ENCODE results near the gene NKX1-1.
"Not testable (repeated sequence)": the region's sequence is repeated elsewhere in the genome, so short reads cannot be mapped to it uniquely, and the experiment has no call there.

Gene NKX1-1

DNA sequence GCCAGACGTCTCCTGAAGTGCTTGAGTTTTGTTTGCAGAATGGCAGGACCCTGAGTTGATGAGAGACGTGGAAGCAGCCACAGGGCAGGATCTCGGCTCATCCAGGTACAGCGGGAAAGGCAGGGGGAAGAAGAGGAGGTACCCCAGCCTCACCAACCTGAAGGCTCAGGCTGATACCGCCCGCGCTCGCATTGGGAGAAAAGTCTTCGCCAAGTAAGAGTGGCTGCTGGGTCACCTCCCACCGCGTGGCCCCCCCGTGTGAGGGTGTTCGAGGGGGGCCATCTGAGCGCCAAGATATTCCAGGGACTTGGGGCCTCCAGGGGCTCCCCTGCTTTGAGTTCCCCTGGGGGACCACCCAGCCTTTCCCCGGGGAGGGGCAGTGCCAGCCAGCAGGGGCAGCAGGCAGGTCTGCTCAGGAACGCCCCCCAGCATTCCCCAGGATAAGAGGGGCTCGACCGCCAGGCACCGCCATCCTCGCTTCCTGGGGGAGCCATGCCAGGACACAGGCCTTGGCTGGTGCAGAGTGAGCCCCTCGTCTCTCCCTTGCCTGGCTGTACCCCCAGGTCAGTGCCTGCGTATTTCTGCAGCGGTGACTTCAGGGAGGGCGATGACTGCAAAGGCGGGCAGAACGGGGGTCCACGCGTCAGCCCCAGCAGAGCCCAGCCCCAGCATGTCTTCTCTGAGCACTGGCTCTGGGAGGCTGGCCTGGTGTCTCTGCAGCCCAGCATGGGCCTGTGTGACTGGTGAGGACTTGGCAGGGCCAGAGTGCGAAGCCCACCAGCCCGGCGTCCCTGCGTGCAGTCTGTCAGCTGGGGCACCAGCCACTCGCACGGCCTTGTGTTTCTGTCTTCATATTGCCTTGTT, 22.3 kb downstream of the NKX1-1 start:
- no peak for DNase-seq

DNA sequence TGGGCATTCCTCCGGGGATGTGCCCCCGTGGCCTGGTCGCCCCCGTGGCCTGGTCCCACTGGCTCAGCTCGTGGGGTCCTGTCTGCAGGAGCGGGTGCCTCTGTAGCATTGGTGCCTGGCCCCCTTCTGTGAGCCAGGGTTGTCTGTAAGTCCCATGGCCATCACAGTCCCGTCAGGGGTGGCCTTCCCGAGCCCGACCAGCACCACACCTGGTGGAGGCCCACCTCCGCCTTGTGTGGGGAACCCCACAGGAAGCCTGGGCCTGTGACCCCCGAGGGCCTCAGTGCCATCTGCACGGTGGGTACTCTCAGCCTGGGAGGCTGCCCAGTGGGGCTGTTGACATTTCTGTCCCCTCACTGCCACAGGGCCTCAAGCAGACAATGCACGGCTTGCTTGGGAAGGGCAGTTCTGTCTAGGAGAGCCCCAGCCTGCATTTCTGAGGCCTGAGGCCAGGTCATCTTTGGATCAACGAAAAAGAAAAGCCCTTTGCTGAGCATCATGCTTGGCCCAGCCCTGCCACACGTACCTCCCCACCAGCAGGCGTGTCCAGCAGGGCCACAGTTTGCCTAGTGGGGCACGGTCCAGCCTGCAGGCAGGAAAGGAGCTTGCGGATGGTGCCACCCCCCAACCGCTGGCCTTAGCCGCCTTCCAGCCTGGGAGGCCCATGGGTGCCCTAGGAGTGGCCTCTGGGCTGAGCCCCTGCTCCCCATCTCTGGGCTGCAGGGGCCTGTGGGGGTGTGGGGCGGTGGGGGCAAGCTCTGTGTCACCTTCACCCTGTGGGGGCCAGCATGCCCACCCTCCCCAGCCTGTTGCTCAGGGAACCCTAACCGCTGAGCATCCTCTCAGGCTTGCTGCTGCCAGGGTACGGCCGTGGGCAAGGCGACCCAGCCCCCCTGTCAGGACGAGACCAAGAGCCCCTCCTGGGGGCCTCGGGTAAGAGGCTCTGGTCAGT, 23.2 kb downstream of the NKX1-1 start:
- no peak for DNase-seq

DNA sequence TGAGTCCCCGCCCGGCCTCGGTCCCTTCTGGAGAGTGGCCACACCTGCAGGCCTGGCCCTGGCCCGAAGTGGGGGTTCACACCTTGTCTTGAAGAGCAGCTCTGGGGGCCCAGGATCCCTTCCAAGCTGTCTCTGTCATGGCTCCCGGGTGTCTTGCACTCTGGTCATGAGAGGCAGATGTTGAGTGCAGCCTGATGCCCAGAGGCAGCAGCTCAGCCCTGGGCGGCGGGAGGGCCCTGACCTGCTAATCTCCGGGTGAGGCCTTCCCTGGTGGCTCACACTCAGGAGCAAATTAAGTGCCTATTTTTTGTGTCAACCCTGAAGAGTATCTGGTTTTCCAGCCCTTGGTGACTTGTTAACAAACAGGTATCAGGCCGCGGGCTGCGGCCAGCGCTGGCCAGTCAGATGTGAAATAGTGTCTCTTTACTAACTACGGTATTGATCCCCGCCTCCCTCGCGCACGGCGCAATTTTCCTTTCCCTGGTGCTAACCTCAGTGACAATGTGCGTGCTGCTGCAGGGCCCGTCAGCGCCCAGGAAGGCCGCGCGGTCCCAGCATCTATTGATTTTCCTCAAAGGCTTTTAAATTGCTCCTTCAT, 24.2 kb downstream of the NKX1-1 start:
- no peak for DNase-seq

DNA sequence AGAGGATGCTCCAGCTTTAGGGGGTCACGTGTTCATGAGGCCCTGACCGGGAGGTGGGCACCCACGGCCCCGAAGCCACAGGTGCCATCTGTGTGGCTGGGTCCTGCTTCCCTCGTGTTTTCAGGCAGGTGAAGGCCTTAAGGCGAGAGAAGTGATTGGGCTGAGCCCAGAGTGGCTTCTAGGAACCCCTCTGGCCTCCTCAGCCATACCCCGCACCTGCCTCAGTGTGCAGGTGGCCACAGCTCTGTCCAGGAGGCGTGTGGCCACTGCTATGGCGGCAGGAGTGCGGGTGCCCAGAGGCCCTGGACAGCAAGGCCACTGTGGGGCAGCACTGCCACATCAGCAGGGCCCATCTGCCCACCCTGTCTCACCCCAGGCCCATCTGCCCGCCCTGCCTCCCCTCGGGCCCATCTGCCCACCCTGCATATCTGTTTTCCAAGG, 25.0 kb downstream of the NKX1-1 start:
- DNase-seq: no peak

DNA sequence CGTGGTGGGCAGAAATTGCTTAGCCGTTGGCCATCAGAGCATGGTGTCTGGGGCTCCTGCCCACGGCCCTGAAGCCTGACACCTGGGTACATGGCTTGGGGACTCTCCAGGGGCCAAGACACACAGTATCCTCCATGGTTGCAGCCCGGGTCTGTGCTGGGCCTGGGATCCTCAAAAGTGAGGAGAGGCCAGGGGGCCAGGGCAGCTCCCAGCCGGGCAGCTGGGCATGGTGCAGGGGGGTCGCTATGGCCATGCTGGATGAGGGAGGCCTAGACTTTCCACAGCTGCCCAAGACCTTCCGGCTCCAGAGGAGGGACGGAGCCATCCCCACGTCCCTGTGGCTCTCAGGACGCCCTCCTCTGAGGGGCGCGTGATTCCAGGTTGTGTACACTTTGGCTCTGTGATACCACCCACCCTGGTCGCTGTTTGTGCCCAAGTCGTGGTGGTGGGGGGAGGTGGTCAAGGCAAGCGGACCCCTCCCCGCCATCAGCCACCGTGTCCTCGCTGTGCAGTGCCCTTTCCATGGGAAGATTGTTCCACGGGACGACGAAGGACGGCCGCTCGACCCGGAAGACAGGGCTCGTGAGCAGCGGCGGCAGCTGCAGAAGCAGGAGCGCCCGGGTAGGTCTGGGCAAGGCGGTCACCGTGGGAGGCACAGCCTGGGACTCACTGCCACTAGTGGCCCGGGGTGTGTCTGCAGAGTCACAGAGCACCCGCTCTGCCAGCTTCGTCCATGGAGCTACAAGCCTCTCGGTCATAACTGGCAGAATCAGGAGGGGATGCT, 25.7 kb downstream of the NKX1-1 start:
- DNase-seq: no peak

DNA sequence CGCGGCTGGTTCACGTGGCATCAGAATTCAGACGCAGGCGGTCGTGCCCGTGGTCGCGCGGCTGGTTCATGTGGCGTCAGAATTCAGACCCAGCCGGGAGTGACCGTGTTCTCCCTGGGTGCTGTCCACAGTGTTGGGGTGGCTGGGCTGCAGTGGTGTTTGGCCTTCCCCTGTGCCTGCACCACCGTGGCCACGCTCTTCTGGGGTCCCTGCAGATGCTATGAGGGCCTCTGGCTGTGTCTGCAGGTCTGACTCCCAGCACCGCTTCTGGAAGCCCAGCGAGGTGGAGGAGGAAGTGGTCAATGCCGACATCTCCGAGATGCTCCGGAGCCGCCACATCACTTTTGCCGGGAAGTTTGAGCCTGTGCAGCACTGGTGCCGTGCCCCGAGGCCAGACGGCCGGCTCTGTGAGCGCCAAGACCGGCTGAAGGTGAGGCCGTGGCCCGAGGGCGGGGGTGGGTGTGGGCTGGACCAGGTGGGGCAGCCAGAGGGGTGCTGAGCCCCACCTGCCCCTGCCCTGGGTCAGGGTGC, 26.4 kb downstream of the NKX1-1 start:
- DNase-seq: no peak

DNA sequence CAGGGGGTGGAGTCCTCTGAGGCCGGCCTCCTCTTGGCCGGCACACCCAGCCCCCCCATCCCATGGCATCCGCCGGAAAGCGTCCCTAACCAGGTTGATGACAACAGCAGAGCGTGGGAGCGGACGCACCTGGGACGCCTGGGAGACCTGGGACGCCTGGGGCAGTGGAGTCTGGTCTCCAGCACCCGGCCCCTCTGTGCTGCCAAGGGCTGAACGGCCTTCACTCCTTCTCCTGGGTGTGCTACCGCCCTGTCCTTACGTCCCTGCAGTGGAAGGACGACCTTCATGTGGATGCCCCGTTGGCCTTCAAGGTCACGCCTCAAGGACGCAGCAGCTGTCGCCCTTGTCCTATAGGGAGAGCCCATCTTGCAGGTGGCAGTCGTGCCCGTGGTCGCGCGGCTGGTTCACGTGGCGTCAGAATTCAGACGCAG, 26.9 kb downstream of the NKX1-1 start:
- no peak for DNase-seq

DNA sequence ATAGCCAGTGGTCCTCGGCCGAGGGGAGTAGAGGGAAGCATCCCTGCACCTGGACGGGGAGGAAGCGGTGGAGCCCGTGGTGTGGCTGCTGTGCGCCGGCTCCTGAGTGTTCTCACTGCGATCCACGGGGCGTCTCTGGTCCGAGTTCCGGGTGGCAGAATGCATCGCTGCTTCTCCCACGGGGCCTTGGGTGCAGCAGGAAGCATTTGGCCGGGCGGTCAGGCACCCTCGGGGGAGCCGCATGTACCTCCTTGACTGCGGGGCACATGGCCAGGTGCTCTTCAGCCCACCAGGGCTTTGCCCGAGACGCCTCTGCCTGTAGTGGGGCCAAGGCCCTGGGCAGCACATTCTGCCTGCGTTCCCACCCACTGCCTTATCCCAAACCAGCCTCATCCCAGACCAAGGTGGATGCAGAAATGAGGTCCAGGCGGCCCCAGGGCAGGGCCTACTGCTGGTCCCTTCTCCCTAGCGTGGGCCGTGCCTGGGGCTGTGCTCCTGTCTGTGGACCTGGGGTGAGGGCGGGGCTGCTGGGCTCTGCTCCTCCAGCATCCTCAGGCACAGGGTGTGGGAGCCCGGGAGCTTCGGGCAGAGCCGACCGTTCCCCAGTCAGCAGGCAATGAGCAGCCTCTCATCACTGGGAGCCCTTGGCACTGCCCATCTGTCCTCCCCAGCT, 27.5 kb downstream of the NKX1-1 start:
- no peak for DNase-seq

DNA sequence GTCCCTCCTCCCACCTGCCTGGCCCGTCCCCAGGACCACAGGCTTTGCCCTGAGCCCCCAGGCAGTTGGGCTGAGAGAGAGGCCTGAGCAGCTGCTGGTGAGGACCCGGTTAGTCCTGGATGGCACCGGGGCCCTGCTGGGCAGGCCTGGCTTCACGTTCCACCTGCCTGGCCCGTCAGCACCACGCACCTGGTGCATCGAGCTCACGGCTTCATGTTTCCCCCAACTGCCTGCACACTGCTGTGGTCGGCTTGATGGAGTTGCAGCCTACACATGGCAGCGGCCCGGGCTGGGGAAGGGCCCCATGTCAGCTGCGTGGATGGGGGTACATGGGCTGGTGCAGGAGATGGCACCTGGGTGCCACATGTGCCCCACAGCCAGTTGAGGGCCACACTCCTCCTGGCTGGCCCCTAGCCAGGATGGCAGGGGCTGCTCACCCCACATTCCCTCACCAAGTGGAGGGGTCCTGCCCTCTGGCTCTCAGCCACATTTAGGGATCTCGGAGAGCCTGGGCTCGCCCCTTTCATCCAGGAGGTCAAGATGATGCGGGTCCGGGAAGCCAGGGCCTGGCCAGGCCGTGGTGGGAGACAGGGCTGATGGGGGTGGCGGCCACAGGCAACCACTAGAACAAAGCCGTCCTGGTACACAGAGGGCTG, 28.5 kb downstream of the NKX1-1 start:
- no peak for DNase-seq

DNA sequence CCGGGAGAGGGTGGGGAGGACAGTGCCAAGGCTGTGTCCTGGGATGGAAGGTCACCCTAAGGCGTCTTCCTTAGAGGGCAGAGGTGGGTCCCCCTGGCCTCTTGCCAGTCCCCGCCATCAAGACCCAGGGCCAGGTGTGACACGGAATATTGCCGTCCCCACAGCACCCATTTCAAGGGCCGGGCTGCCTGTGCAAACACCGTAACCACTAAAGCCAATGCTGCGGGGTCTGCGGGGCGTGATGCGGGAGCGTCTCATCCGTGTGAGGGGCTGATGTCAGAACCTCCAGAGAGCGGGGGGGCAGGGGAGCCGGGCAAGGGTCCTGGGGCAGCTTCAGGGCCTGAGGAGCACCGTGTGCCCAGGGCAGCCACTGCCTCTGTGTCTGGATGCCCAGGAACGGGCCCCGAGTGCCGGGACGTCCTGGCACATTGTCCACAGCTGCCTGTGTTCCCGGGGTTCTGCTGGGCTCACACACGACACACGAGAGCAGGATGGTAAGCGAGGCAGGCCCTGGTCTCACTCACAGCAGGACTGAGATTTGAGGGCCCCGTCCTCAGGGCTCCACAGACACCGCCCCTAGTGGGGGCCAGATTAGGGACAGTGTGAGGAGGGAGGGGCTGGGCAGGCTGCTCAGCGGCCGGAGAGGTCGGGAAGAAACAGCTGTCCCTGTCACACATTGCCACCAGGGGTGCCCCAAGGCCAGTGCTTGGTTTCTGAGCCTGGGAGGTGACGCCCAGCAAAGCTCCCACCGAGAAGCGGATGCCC, 29.2 kb downstream of the NKX1-1 start:
- DNase-seq: no peak

DNA sequence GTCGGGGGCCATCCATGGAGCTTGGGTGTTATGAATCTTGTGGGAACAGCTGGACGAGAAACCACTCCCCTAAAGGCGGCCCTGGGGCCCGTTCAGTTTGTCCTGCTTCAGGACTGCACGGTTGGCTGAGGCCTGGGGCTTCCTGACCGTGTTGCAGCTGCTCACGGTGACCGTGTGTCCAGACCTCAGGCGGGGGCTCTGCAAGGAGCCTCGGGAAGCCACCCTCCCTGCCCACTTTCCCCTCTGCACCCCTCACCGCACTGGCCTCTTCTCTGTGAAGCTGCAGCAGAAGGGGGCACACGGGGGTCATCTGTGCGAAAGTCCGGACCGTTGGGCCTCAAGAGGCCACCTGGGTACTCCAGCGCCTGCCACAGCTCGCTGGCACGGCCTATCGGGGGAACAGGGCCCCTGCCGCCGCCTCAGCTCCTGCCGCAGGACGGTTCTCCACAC, 29.8 kb downstream of the NKX1-1 start:
- no peak for DNase-seq

DNA sequence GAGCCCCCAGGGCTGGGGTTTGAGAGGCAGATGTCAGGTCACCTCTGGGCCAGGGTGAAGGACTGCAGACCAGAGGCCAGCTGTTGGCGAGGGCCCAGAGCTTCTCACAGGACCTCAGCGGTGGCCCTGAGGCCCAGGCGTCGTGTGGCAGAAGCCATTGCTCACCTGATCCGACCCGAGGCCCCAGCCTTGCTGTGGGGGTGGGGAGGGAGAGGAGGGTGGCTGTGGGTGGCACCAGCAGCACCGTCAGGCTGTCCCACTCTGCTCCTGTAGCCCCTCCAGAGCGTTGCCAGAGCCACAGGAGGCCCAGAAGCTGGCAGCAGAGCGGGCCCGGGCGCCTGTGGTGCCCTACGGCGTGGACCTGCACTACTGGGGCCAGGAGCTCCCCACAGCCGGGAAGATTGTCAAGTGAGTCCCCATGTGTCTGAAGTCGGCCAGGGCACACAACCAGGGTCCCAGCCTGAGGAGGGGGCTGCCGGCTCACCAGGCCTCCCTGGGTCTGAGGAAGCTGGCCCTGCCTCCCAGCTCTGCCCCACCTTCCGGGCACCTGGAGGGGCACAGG, 30.4 kb downstream of the NKX1-1 start:
- DNase-seq: no peak

DNA sequence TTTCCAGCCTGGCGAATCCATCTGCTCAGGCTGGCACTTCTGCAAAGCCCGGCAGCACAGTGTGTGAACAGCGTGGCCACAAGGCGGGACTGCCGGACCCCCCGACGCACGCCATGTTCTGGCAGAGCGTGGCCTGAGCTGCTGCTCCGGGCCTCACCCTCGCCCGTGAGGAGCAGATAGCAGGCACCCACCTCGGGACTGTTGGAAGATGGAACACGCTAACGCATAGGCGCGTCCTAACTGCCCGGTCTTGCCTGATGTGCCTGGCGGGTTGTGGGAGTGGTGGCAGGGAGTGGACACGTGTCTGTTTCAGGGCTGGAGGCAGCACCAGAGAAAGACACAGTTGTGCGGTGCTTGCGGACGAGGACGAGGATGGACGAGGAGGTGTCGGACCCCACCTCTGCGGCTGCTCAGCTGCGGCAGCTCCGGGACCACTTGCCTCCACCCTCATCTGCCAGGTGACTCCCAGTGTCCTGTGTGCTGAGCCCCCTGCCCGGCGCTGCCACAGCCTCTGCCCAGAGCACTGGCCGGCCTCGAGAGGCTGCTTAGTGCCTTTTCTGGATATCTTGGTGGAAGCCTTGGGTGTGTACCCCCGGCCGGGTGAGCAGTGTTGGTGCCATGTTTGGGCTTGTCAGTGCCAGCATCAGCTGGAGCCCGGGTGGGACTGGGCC, 31.1 kb downstream of the NKX1-1 start:
- no peak for DNase-seq

DNA sequence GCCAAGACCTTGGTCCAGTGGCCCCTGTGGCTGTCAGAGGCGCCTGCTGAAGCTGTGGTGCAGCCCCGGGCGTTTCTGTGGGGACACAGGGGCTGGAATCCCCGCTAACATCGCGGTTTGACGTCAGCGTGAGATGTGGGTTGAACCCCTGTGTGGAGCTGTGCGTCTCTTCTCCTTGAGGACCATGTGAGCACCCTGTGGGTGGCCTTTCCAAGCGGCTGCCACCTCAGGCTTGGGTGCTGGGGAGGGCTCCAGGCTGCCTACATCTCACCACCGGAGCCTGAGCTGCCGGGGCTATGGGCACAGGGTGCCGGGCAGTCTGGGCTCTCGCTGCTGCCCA, 31.6 kb downstream of the NKX1-1 start:
- DNase-seq: no peak

DNA sequence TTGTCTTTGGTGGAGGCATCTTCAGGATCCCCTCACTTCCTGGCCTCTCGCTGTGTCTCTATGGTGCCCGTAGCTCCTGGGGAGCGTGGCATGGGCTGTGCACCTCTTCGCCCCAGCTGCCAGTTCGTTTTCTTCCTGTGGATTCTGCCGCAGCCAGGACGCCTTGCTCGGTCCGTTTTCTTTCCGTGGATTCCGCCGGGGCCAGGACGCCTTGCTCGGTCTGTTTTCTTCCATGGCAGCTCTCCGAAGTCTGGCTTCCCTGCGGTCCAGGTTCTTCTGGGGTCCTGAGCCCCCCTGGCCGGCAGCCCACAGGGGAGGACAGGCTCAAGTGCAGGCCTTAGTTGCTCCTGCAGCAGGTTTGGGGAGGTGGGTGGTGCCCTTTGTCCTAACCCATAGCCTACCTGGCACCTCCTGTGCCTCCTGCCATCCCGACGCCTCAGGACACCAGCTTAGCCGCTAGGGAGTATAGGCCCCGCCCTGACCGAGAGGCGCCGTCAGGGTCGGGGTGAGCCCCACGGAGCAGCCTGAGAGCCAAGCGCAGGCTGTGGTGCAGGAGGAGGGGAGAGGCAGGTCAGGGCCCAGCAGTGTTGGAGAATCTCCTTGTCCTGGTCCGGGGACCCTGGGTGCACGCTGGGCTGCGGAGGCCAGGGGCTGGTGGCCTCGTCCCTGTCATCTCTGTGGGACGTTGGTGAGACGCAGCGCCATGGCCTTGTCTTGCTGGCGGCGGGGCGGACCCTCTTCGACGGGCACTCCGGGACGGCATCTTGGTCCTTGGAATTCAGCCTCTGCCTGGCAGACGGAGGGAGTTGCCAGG, 32.1 kb downstream of the NKX1-1 start:
- no peak for DNase-seq

DNA sequence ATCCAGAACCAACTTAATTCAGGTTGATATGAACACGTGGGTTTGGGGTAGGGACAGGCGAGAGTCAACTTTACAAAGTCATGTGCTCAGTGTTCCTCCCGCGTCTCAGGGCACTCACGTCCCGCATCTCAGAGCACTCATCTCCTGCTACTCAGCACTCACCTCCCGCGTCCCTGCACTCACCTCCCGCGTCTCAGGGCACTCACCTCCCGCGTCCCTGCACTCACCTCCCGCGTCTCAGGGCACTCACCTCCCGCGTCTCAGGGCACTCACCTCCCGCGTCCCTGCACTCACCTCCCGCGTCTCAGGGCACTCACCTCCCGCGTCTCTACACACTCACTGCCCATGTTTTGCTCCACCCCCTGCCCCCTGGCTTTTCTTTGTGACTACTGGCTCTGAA, 33.7 kb downstream of the NKX1-1 start:
- DNase-seq: not testable (repeated sequence)

DNA sequence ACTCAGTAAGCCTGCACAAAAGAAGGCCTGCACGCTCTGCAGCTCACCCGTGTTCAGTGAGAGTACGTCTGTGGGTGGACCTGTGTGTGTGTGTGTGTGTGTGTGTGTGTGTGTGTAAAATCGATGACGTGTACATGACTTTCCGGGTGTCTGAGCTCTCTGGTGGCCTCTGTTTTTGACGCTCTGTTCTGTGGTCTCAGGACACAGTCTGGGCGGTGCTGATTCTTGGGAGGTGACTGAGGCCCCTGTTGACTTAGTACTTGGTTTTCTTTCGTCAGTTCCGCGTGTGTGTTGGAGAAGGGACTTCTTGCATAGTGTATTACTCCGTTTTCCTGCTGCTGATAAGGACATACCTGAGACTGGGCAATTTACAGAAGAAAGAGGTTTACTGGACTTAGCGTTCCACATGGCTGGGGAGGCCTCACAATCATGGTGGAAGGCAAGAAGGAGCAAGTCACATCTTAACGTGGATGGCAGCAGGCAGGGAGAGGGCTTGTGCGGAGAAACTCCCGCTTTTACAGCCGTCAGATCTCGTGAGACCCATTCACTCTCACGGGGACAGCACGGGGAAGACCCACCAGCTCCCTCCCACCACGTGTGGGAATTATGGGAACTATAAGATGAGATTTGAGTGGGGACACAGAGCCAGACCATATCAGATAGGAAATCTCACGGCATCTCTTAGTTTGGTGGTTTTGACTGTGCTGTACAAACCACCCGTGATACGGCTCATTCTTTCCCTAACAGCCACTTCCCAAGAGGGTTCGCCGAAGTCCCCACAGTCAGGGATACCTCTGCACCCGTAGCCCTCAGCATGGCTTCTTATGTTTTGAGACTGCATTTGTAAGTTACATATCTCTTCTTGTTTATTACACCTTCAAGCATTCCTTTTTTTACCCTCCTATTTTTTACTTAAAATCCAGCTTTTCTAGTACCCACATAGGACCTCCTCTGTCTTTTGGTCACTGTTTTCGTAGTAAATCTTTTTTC, 34.8 kb downstream of the NKX1-1 start:
- no peak for DNase-seq
